SH-SY5Y (cell line): Measurements from ENCODE around the gene DCDC1.

ENCODE experiments used
- GATA2 ChIP-seq: IDR thresholded peaks from 2 replicates; pipeline ENCODE4 v1.6.1; 2011; ENCODE audit warnings: mild to moderate bottlenecking, low read depth, low read length
- GATA3 ChIP-seq: IDR thresholded peaks from 2 replicates; pipeline ENCODE4 v1.6.1; 2011; ENCODE audit warnings: low read depth, mild to moderate bottlenecking, low read length, moderate library complexity

GRCh38 chr11:31132531-31133421 lies 236.8 kb downstream of the DCDC1 start:
- TF ChIP-seq GATA3, result no peak
- TF ChIP-seq GATA2, result no peak
